Pons (tissue), 1 donor: ENCODE results near the gene SNX6.
"Not testable (repeated sequence)": the region's sequence is repeated elsewhere in the genome, so short reads cannot be mapped to it uniquely, and the experiment has no call there.

Experiments
- DNase-seq: peaks from one replicate; pipeline ENCODE4 v3.0.0-alpha.2; 2016; ENCODE audit warnings: low spot score

SNX6 gene

GRCh38 chr14:34521071-34521470 is 108.9 kb downstream of the SNX6 start:
- not testable (repeated sequence) for DNase-seq

- not testable (repeated sequence) for DNase-seq
These were observed 109.5 kb downstream of the SNX6 start for GRCh38 chr14:34520304-34520970.
